Ishikawa (cell line): Measurements from ENCODE around the gene DGCR8.

ENCODE experiments used
- CEBPB ChIP-seq: IDR thresholded peaks from 2 replicates; pipeline ENCODE4 v1.6.1; 2012
- CREB1 ChIP-seq: IDR thresholded peaks from 2 replicates; pipeline ENCODE4 v1.6.1; 2012; ENCODE audit warnings: low read depth
- EP300 ChIP-seq: IDR thresholded peaks from 2 replicates; pipeline ENCODE4 v1.6.1; 2012; ENCODE audit warnings: borderline replicate concordance
- FOXM1 ChIP-seq: IDR thresholded peaks from 2 replicates; pipeline ENCODE4 v1.6.1; 2012; ENCODE audit warnings: low read depth, borderline replicate concordance
- RAD21 ChIP-seq: IDR thresholded peaks from 2 replicates; pipeline ENCODE4 v1.6.1; 2012; ENCODE audit warnings: low read depth
- TAF1 ChIP-seq: IDR thresholded peaks from 2 replicates; pipeline ENCODE4 v1.6.1; 2012; ENCODE audit warnings: low read depth, mild to moderate bottlenecking
- TCF12 ChIP-seq: IDR thresholded peaks from 2 replicates; pipeline ENCODE4 v1.6.1; 2012; ENCODE audit warnings: low read depth
- YY1 ChIP-seq: IDR thresholded peaks from 2 replicates; pipeline ENCODE4 v1.6.1; 2012; ENCODE audit warnings: low read depth
- TF ChIP-seq, protein P1 (sequence below): IDR thresholded peaks from 2 replicates; pipeline ENCODE4 v1.6.1; 2012; ENCODE audit warnings: low read depth, mild to moderate bottlenecking
- TF ChIP-seq, protein P2 (sequence below): IDR thresholded peaks from 2 replicates; pipeline ENCODE4 v1.6.1; 2012
- TF ChIP-seq, protein P3 (sequence below): IDR thresholded peaks from 2 replicates; pipeline ENCODE4 v1.6.1; 2012

DNA sequence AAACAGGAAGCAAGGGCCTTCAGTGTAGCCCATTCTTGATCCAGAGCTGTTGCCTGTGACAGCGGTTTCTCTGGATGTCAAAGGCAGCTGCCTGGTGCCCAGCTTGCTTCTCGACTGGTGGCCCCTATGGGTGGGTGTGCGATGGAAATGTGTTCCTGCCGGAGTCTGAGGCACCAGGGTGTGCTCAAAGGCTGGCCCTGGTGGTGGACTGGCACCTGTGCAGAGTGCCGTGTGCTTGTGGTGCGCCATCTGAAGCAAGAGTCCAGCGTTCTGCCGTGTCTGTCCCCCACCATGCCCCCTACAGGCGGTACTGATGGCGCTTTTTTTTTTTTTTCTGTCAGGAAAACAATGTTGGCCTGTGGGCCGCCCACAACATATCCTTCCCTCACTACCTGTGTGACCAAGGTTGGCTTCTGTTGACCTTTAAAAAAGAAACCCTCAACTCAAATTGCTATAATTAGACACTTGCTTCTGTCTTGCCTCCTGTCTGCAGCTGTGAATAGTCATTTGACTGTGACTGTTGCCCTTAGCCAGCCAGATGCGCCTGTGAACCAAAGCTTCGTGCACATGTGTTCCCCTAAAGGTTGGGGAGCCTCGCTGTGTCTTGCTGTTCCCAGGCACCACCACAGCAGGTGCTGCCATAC, 31.1 kb downstream of the DGCR8 start:
- TF ChIP-seq CEBPB = no peak
- TF ChIP-seq, protein P1, sequence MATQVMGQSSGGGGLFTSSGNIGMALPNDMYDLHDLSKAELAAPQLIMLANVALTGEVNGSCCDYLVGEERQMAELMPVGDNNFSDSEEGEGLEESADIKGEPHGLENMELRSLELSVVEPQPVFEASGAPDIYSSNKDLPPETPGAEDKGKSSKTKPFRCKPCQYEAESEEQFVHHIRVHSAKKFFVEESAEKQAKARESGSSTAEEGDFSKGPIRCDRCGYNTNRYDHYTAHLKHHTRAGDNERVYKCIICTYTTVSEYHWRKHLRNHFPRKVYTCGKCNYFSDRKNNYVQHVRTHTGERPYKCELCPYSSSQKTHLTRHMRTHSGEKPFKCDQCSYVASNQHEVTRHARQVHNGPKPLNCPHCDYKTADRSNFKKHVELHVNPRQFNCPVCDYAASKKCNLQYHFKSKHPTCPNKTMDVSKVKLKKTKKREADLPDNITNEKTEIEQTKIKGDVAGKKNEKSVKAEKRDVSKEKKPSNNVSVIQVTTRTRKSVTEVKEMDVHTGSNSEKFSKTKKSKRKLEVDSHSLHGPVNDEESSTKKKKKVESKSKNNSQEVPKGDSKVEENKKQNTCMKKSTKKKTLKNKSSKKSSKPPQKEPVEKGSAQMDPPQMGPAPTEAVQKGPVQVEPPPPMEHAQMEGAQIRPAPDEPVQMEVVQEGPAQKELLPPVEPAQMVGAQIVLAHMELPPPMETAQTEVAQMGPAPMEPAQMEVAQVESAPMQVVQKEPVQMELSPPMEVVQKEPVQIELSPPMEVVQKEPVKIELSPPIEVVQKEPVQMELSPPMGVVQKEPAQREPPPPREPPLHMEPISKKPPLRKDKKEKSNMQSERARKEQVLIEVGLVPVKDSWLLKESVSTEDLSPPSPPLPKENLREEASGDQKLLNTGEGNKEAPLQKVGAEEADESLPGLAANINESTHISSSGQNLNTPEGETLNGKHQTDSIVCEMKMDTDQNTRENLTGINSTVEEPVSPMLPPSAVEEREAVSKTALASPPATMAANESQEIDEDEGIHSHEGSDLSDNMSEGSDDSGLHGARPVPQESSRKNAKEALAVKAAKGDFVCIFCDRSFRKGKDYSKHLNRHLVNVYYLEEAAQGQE = no peak
- no peak for TF ChIP-seq RAD21
- TF ChIP-seq FOXM1 = no peak
- TF ChIP-seq EP300 = no peak
- TF ChIP-seq TCF12 = no peak
- TF ChIP-seq, protein P2, sequence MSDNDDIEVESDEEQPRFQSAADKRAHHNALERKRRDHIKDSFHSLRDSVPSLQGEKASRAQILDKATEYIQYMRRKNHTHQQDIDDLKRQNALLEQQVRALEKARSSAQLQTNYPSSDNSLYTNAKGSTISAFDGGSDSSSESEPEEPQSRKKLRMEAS = no peak
- no peak for TF ChIP-seq YY1
- no peak for TF ChIP-seq TAF1
- no peak for TF ChIP-seq CREB1
- TF ChIP-seq, protein P3, sequence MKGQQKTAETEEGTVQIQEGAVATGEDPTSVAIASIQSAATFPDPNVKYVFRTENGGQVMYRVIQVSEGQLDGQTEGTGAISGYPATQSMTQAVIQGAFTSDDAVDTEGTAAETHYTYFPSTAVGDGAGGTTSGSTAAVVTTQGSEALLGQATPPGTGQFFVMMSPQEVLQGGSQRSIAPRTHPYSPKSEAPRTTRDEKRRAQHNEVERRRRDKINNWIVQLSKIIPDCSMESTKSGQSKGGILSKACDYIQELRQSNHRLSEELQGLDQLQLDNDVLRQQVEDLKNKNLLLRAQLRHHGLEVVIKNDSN = no peak
